Testis (tissue), 2 donors: ENCODE measurements around the gene CSF2.

Source experiments
- CTCF ChIP-seq, 3 experiments: fragments of 450-650 bp in 2 of 3; fragments of 200-600 bp in 1 of 3; sonication (generic) in 1 of 3; IDR thresholded peaks; one replicate each; pipeline ENCODE4 v1.5.1; 2016 to 2019; ENCODE audit warnings: antibody characterized with exemption in 3 of 3, mild to moderate bottlenecking in 2 of 3, moderate library complexity in 1 of 3
- POLR2A ChIP-seq: fragments of 450-650 bp; IDR thresholded peaks from one replicate; pipeline ENCODE4 v1.6.1; 2017; ENCODE audit warnings: antibody characterized with exemption, mild to moderate bottlenecking, moderate library complexity

DNA sequence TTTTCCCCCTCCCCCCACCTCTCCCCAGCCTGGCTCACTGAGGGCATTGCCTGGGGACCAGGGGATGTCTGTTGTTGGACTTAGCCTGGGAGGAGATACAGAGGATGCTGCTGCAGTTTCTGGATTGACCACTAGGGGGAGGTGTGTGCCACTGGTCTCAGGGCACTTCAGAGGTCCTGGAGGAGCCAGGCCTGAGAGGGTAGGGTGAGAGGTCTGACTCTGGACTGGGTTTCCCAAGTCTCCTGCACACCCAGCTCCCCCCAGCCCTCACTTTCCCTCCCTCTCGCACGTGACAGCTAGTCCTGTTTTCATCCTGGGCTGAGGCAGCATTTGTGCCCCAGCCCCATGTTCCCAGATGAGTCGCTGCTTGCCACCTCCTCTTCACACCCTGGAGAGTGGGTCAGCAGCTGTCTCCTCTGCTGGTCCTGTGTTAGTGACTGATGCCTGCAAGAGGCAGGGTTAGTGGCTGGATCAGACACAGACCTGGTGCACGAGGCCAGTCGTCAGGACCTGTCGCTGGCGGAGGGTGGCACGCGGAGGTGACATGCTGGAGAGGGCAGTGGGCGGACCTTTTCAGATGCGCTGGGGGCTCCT is 8.8 kb upstream of the CSF2 start:
- TF ChIP-seq CTCF (IDR thresholded peaks at IDR 0.05) (peak; percentile 67 to 96 (median 77)), POLR2A (no peak)
